CD8-positive, alpha-beta memory T cell (primary cell): Measurements from ENCODE around the gene TAF11L3. TPM values are rescaled to one million over a fixed set of nuclear protein-coding genes. Genes with fewer than 3 reads are reported as not detected.
"Not testable (repeated sequence)": the region's sequence is repeated elsewhere in the genome, so short reads cannot be mapped to it uniquely, and the experiment has no call there.

Source experiments
- CTCF ChIA-PET: fragments of 350-600 bp; sonication (Branson Sonifier 250); formaldehyde crosslinking; loops from one replicate; lab custom pipeline; 2021; ENCODE audit warnings: antibody characterized with exemption; lab: Charles Lee
- POLR2A ChIA-PET: fragments of 350-600 bp; sonication (Branson Sonifier 250); formaldehyde crosslinking; loops from one replicate; lab custom pipeline; 2021; ENCODE audit warnings: antibody characterized with exemption; lab: Charles Lee
- DNase-seq, 5 donors: peaks; one replicate each; pipeline versions ENCODE4 v3.0.0 to v3.0.0-alpha.2; 2020 to 2022; ENCODE audit warnings: mixed read lengths in 1 of 5
- H3K27ac ChIP-seq: one replicate; pipeline ENCODE4 v1.7.0; 2013; ENCODE audit warnings: low read depth, mild to moderate bottlenecking, low read length, moderate library complexity
- H3K27me3 ChIP-seq: 2 replicates; pipeline ENCODE4 v1.7.0; 2013; ENCODE audit warnings: low read length, mild to moderate bottlenecking; ENCODE audit not compliant: insufficient read depth, poor library complexity, severe bottlenecking
- H3K36me3 ChIP-seq: 2 replicates; pipeline ENCODE4 v1.7.0; 2013; ENCODE audit warnings: mild to moderate bottlenecking, low read length, moderate library complexity; ENCODE audit not compliant: insufficient read depth
- H3K4me1 ChIP-seq: 2 replicates; pipeline ENCODE4 v1.7.0; 2013; ENCODE audit warnings: mild to moderate bottlenecking, low read length, moderate library complexity; ENCODE audit not compliant: insufficient read depth
- H3K4me3 ChIP-seq: 2 replicates; pipeline ENCODE4 v1.7.0; 2013; ENCODE audit warnings: mild to moderate bottlenecking, low read length
- H3K9me3 ChIP-seq: 2 replicates; pipeline ENCODE4 v1.7.0; 2013; ENCODE audit warnings: mild to moderate bottlenecking, low read length
- H3K27ac Mint-ChIP-seq, 8 donors: one replicate each; pipeline ENCODE4 v1.8.0; 2020 to 2021; ENCODE audit warnings: mixed read lengths in 8 of 8, mild to moderate bottlenecking in 6 of 8, inconsistent platforms in 3 of 8, moderate library complexity in 3 of 8
- H3K27me3 Mint-ChIP-seq, 2 donors: one replicate each; pipeline ENCODE4 v1.8.0; 2020 to 2021; ENCODE audit warnings: mixed read lengths in 2 of 2, mild to moderate bottlenecking in 1 of 2, moderate library complexity in 1 of 2
- H3K36me3 Mint-ChIP-seq, 3 donors: one replicate each; pipeline ENCODE4 v1.8.0; 2020 to 2021; ENCODE audit warnings: mixed read lengths in 3 of 3, inconsistent platforms in 1 of 3, mild to moderate bottlenecking in 1 of 3
- H3K4me1 Mint-ChIP-seq, 3 donors: one replicate each; pipeline ENCODE4 v1.8.0; 2020 to 2021; ENCODE audit warnings: mixed read lengths in 3 of 3, inconsistent platforms in 1 of 3, mild to moderate bottlenecking in 1 of 3
- H3K4me3 Mint-ChIP-seq, 7 donors: one replicate each; pipeline ENCODE4 v1.8.0; 2020 to 2021; ENCODE audit warnings: mixed read lengths in 7 of 7, mild to moderate bottlenecking in 6 of 7, moderate library complexity in 4 of 7, inconsistent platforms in 2 of 7
- H3K9me3 Mint-ChIP-seq, 5 donors: one replicate each; pipeline ENCODE4 v1.8.0; 2020 to 2022; ENCODE audit warnings: mixed read lengths in 5 of 5, mild to moderate bottlenecking in 3 of 5, moderate library complexity in 2 of 5, inconsistent platforms in 1 of 5
- polyA plus RNA-seq: library from polyadenylated mRNA; unstranded; fragments of 300-500 nt; fragmentation: Illumina TruSeq; gene quantifications from one replicate; pipeline ENCODE4 v1.2.3, GENCODE V29; 2021
- total RNA-seq, 2 experiments: library from RNA; stranded (reverse); gene quantifications; one replicate each; pipeline ENCODE4 v1.2.3, GENCODE V29; 2021

Gene TAF11L3
- total and polyA plus RNA-seq, 3 experiments from 2014 or later, result not detected

GRCh38 chr5:17487174-17487512 is 31.0 kb upstream of the TAF11L3 start:
- no peaks in the 10 kb centered on the region for H3K36me3 Mint-ChIP-seq
- H3K4me1 Mint-ChIP-seq, result no peaks in the 10 kb centered on the region
- no peaks in the 10 kb centered on the region for H3K4me1 ChIP-seq
- no peak overlapping the region for H3K4me3 Mint-ChIP-seq
- H3K27ac Mint-ChIP-seq, result no peak overlapping the region
- no peaks in the 10 kb centered on the region for H3K36me3 ChIP-seq
- no peaks in the 10 kb centered on the region for H3K27me3 ChIP-seq
- H3K27me3 Mint-ChIP-seq, result no peaks in the 10 kb centered on the region
- CTCF ChIA-PET, result no interaction called here
- POLR2A ChIA-PET, result no interaction called here
- H3K4me3 ChIP-seq, result no peak overlapping the region
- H3K9me3 Mint-ChIP-seq, result peaks cover 2 to 24% (median 10%) of the 10 kb centered on the region in 5 donors
- no peak overlapping the region for H3K27ac ChIP-seq
- no peaks in the 10 kb centered on the region for H3K9me3 ChIP-seq
- no peak for DNase-seq

- H3K4me3 Mint-ChIP-seq, H3K27ac Mint-ChIP-seq, H3K4me3 ChIP-seq, H3K4me1 Mint-ChIP-seq, H3K36me3 Mint-ChIP-seq, H3K27ac ChIP-seq, DNase-seq, H3K36me3 ChIP-seq, H3K4me1 ChIP-seq, H3K9me3 ChIP-seq, H3K27me3 Mint-ChIP-seq, CTCF ChIA-PET, H3K27me3 ChIP-seq, POLR2A ChIA-PET: not testable (repeated sequence)
- H3K9me3 Mint-ChIP-seq, result peaks cover 4 to 34% (median 16%) of the 10 kb centered on the region in 5 donors
Measured at GRCh38 chr5:17491257-17491656, 26.9 kb upstream of the TAF11L3 start.

- Histone ChIP-seq H3K27ac (no peak overlapping the region), H3K9me3 (no peaks in the 10 kb centered on the region), H3K36me3 (no peaks in the 10 kb centered on the region), H3K27me3 (no peaks in the 10 kb centered on the region), H3K4me3 (no peak overlapping the region), H3K4me1 (no peaks in the 10 kb centered on the region)
- POLR2A ChIA-PET, result no interaction called here
- Mint-ChIP-seq H3K27ac (no peak overlapping the region), H3K36me3 (no peaks in the 10 kb centered on the region), H3K4me1 (no peaks in the 10 kb centered on the region), H3K9me3 (peaks cover 4 to 33% (median 15%) of the 10 kb centered on the region in 5 donors), H3K27me3 (no peaks in the 10 kb centered on the region), H3K4me3 (no peak overlapping the region)
- CTCF ChIA-PET, result no interaction called here
- DNase-seq, result no peak
Measured at GRCh38 chr5:17492770-17493169, 25.4 kb upstream of the TAF11L3 start.

- no peaks in the 10 kb centered on the region for H3K36me3 ChIP-seq
- no peaks in the 10 kb centered on the region for H3K4me1 ChIP-seq
- no peaks in the 10 kb centered on the region for H3K27me3 Mint-ChIP-seq
- no peak overlapping the region for H3K27ac ChIP-seq
- no peak overlapping the region for H3K4me3 Mint-ChIP-seq
- H3K9me3 ChIP-seq, result no peaks in the 10 kb centered on the region
- ChIA-PET CTCF (no interaction called here), POLR2A (no interaction called here)
- DNase-seq, result no peak
- peaks cover 3 to 12% (median 5%) of the 10 kb centered on the region in 5 donors for H3K9me3 Mint-ChIP-seq
- H3K4me3 ChIP-seq, result no peak overlapping the region
- no peaks in the 10 kb centered on the region for H3K36me3 Mint-ChIP-seq
- no peaks in the 10 kb centered on the region for H3K4me1 Mint-ChIP-seq
- H3K27ac Mint-ChIP-seq, result no peak overlapping the region
- no peaks in the 10 kb centered on the region for H3K27me3 ChIP-seq
Measured at GRCh38 chr5:17497446-17497845, 20.7 kb upstream of the TAF11L3 start.

GRCh38 chr5:17497931-17498330 is 20.2 kb upstream of the TAF11L3 start, which contains the start of gene TAF11L2:
Gene TAF11L2 (plus strand): TSS chr5:17498231.
- CTCF ChIA-PET, POLR2A ChIA-PET: not testable (repeated sequence)

GRCh38 chr5:17511775-17512325 is 6.3 kb upstream of the TAF11L3 start:
- no peaks in the 10 kb centered on the region for H3K36me3 Mint-ChIP-seq
- CTCF ChIA-PET, result no interaction called here
- no peaks in the 10 kb centered on the region for H3K27me3 ChIP-seq
- H3K9me3 ChIP-seq, result no peaks in the 10 kb centered on the region
- POLR2A ChIA-PET, result no interaction called here
- no peak overlapping the region for H3K27ac Mint-ChIP-seq
- no peaks in the 10 kb centered on the region for H3K27me3 Mint-ChIP-seq
- no peak for DNase-seq
- H3K36me3 ChIP-seq, result no peaks in the 10 kb centered on the region
- H3K9me3 Mint-ChIP-seq, result peaks cover 2 to 16% (median 6%) of the 10 kb centered on the region in 5 donors
- no peaks in the 10 kb centered on the region for H3K4me1 ChIP-seq
- no peak overlapping the region for H3K27ac ChIP-seq
- no peaks in the 10 kb centered on the region for H3K4me1 Mint-ChIP-seq
- no peak overlapping the region for H3K4me3 ChIP-seq
- no peak overlapping the region for H3K4me3 Mint-ChIP-seq

More at GRCh38 chr5:17497931-17498330, 20.2 kb upstream of the TAF11L3 start, which contains the start of gene TAF11L2:
- H3K27me3 ChIP-seq, H3K4me1 Mint-ChIP-seq, H3K4me3 ChIP-seq, H3K36me3 ChIP-seq, H3K36me3 Mint-ChIP-seq, H3K9me3 Mint-ChIP-seq, H3K4me1 ChIP-seq, H3K27ac ChIP-seq, H3K9me3 ChIP-seq, H3K4me3 Mint-ChIP-seq, H3K27me3 Mint-ChIP-seq, DNase-seq: not testable (repeated sequence)
- H3K27ac Mint-ChIP-seq, result peak within 1 kb of the TSS in 1 of 8 donors; percentile 44

- H3K9me3 ChIP-seq, H3K4me1 ChIP-seq, H3K4me3 Mint-ChIP-seq, H3K9me3 Mint-ChIP-seq, H3K27me3 ChIP-seq, H3K27ac Mint-ChIP-seq, H3K27ac ChIP-seq, CTCF ChIA-PET, DNase-seq, H3K36me3 Mint-ChIP-seq, H3K4me3 ChIP-seq, H3K36me3 ChIP-seq, H3K4me1 Mint-ChIP-seq, H3K27me3 Mint-ChIP-seq, POLR2A ChIA-PET: not testable (repeated sequence)
Measured at GRCh38 chr5:17517526-17517925, 641 bp upstream of the TAF11L3 start.

GRCh38 chr5:17519508-17519907 is 1.3 kb downstream of the TAF11L3 start:
- H3K36me3 ChIP-seq, H3K9me3 Mint-ChIP-seq, H3K27ac ChIP-seq, H3K27me3 Mint-ChIP-seq, H3K4me3 Mint-ChIP-seq, DNase-seq, H3K4me1 Mint-ChIP-seq, CTCF ChIA-PET, H3K9me3 ChIP-seq, H3K27ac Mint-ChIP-seq, H3K4me3 ChIP-seq, POLR2A ChIA-PET, H3K27me3 ChIP-seq, H3K4me1 ChIP-seq, H3K36me3 Mint-ChIP-seq: not testable (repeated sequence)

GRCh38 chr5:17521501-17521900 is 3.3 kb downstream of the TAF11L3 start, which contains the start of gene TAF11L4:
Gene TAF11L4 (plus strand): TSS chr5:17521801.
- H3K9me3 Mint-ChIP-seq, H3K27me3 Mint-ChIP-seq, DNase-seq, H3K27ac Mint-ChIP-seq, H3K36me3 ChIP-seq, CTCF ChIA-PET, H3K4me1 ChIP-seq, H3K4me3 Mint-ChIP-seq, H3K4me3 ChIP-seq, H3K4me1 Mint-ChIP-seq, H3K36me3 Mint-ChIP-seq, POLR2A ChIA-PET, H3K27ac ChIP-seq, H3K27me3 ChIP-seq, H3K9me3 ChIP-seq: not testable (repeated sequence)
